A673 (cell line): ENCODE data around the gene BAIAP2L2. TPM values are rescaled to one million over a fixed set of nuclear protein-coding genes. Genes with fewer than 3 reads are reported as not detected.

Source experiments
- BruUV-seq: library from RNA; stranded (reverse); fragments of 400-500 nt; replicated peaks from 2 replicates; lab custom pipeline; 2021; lab: Mats Ljungman, UMichigan
- CTCF ChIA-PET: fragments of 300-600 bp; sonication (Branson Sonifier 250); formaldehyde crosslinking; loops from one replicate; lab custom pipeline; 2022; ENCODE audit warnings: antibody characterized with exemption; lab: Charles Lee
- POLR2A ChIA-PET: fragments of 300-600 bp; sonication (Branson Sonifier 250); formaldehyde crosslinking; loops from one replicate; lab custom pipeline; 2022; ENCODE audit warnings: antibody characterized with exemption; ENCODE audit not compliant: low non-redundant PET; lab: Charles Lee
- DNase-seq: peaks from one replicate; pipeline ENCODE4 v3.0.0-alpha.2; 2015; ENCODE audit warnings: low spot score
- H3K27ac ChIP-seq: fragments of 200-600 bp; sonication (generic); 2 replicates; pipeline ENCODE4 v1.5.1; 2016; ENCODE audit warnings: mixed run types, low read depth, mild to moderate bottlenecking, mixed read lengths, antibody characterized with exemption, low read length; ENCODE audit not compliant: poor library complexity, severe bottlenecking
- H3K27me3 ChIP-seq: fragments of 200-600 bp; sonication (generic); replicated peaks from 2 replicates; pipeline ENCODE4 v1.6.1; 2017; ENCODE audit warnings: mixed run types, low read depth, mild to moderate bottlenecking, mixed read lengths, antibody characterized with exemption, low read length; ENCODE audit not compliant: insufficient read depth, poor library complexity
- H3K36me3 ChIP-seq: fragments of 200-600 bp; sonication (generic); 2 replicates; pipeline ENCODE4 v1.6.1; 2016; ENCODE audit warnings: mixed run types, mild to moderate bottlenecking, mixed read lengths, antibody characterized with exemption, low read length; ENCODE audit not compliant: insufficient read depth, poor library complexity, severe bottlenecking
- H3K4me1 ChIP-seq: fragments of 200-600 bp; sonication (generic); 2 replicates; pipeline ENCODE4 v1.6.1; 2017; ENCODE audit warnings: mixed run types, mild to moderate bottlenecking, mixed read lengths, antibody characterized with exemption, low read length; ENCODE audit not compliant: insufficient read depth, poor library complexity, severe bottlenecking
- H3K4me3 ChIP-seq: fragments of 200-600 bp; sonication (generic); 2 replicates; pipeline ENCODE4 v1.5.1; 2016; ENCODE audit warnings: low read depth, mixed run types, mild to moderate bottlenecking, mixed read lengths, low read length; ENCODE audit not compliant: poor library complexity, severe bottlenecking
- H3K9me3 ChIP-seq: fragments of 200-600 bp; sonication (generic); 2 replicates; pipeline ENCODE4 v1.6.1; 2016; ENCODE audit warnings: mixed run types, low read depth, mild to moderate bottlenecking, mixed read lengths, antibody characterized with exemption, low read length; ENCODE audit not compliant: poor library complexity, severe bottlenecking
- EZH2 ChIP-seq: fragments of 200-600 bp; sonication (generic); IDR thresholded peaks from 2 replicates; pipeline ENCODE4 v1.6.1; 2017; ENCODE audit warnings: borderline replicate concordance, low read depth, mild to moderate bottlenecking, mixed read lengths, antibody characterized with exemption, low read length; ENCODE audit not compliant: poor library complexity, severe bottlenecking
- intact Hi-C: fragments of 100-400 bp; cut with micrococcal nuclease; formaldehyde crosslinking; loops from one replicate; pipeline ENCODE4 v1.10.0; 2022; ENCODE audit not compliant: unreplicated experiment
- total RNA-seq: library from RNA; stranded (reverse); gene quantifications from 2 replicates; pipeline ENCODE4 v1.2.3, GENCODE V29; 2021
- TF ChIP-seq, protein P1 (sequence below): fragments of 300-800, 200-600 bp; sonication (generic); conservative IDR thresholded peaks from 2 replicates; pipeline ENCODE4 v1.5.1; 2017; ENCODE audit warnings: low read depth, mild to moderate bottlenecking, antibody characterized with exemption, low read length, moderate library complexity, mixed read lengths

The BAIAP2L2 gene
- total RNA-seq, 1 experiment from 2014 or later: 2.5 TPM

GRCh38 chr22:38136607-38137006 lies 26.1 kb upstream of the BAIAP2L2 start:
- no peaks in the 10 kb centered on the region for H3K27me3 ChIP-seq
- H3K36me3 ChIP-seq: no peaks in the 10 kb centered on the region
- no peak overlapping the region for H3K4me3 ChIP-seq
- DNase-seq: peak; percentile 17
- H3K4me1 ChIP-seq: no peaks in the 10 kb centered on the region
- H3K27ac ChIP-seq: no peak overlapping the region
- BruUV-seq: no TSS peak
- ChIA-PET CTCF (interaction anchor here (0.6 to 0.7 kb wide), 3 partner anchors 22 to 169 kb away, joined by 4 to 7 read pairs (median 5); no protein-coding TSS in a partner anchor), POLR2A (interaction anchor here (0.6 kb wide), 1 partner anchor 223 kb away, joined by 4 read pairs; no protein-coding TSS in a partner anchor)
- intact Hi-C loops: no loop called here
- H3K9me3 ChIP-seq: no peaks in the 10 kb centered on the region
- TF ChIP-seq, protein P1, sequence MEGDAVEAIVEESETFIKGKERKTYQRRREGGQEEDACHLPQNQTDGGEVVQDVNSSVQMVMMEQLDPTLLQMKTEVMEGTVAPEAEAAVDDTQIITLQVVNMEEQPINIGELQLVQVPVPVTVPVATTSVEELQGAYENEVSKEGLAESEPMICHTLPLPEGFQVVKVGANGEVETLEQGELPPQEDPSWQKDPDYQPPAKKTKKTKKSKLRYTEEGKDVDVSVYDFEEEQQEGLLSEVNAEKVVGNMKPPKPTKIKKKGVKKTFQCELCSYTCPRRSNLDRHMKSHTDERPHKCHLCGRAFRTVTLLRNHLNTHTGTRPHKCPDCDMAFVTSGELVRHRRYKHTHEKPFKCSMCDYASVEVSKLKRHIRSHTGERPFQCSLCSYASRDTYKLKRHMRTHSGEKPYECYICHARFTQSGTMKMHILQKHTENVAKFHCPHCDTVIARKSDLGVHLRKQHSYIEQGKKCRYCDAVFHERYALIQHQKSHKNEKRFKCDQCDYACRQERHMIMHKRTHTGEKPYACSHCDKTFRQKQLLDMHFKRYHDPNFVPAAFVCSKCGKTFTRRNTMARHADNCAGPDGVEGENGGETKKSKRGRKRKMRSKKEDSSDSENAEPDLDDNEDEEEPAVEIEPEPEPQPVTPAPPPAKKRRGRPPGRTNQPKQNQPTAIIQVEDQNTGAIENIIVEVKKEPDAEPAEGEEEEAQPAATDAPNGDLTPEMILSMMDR: no peak
- no peak for TF ChIP-seq EZH2

DNA sequence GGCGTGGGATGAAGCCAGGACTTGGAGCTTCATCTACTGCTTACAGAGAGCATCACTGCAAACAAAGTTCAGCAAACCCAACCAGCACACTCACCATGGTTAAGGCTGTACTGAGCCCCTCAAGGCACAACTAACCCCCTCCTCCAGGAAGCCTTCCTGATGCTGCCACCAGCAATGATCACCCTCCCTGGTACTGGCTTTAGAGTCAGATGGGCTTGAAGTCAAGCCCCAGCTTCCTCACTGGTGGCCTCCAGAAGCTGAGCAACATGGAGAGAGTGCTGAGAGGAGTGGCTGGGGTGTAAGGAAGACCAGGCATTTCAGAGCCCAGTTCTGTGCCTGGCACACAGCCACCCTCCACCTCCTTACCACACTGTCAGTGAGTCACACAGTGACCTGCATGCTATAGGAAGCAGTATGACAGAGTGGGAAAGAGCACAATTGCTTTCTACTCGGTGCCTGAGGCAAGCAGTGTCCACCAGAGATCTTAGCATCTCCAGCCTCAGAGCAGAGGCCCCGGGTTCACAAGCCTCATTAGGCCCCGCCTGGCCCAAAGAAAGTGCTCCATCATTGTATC lies 24.7 kb upstream of the BAIAP2L2 start:
- intact Hi-C loops: no loop called here
- DNase-seq: no peak

GRCh38 chr22:38133331-38133730 lies 22.8 kb upstream of the BAIAP2L2 start:
- DNase-seq: no peak
- Histone ChIP-seq H3K4me1 (no peaks in the 10 kb centered on the region), H3K9me3 (no peaks in the 10 kb centered on the region), H3K27me3 (no peaks in the 10 kb centered on the region), H3K36me3 (no peaks in the 10 kb centered on the region), H3K27ac (no peak overlapping the region), H3K4me3 (no peak overlapping the region)
- no TSS peak for BruUV-seq
- ChIA-PET CTCF (no interaction called here), POLR2A (no interaction called here)
- intact Hi-C loops: no loop called here
- TF ChIP-seq EZH2: no peak
- TF ChIP-seq, protein P1: no peak

More for the DNA sequence above, 24.7 kb upstream of the BAIAP2L2 start:
- no peak overlapping the region for H3K27ac ChIP-seq
- ChIA-PET POLR2A (no interaction called here), CTCF (no interaction called here)
- no peaks in the 10 kb centered on the region for H3K27me3 ChIP-seq
- no peaks in the 10 kb centered on the region for H3K36me3 ChIP-seq
- no peak overlapping the region for H3K4me3 ChIP-seq
- H3K9me3 ChIP-seq: no peaks in the 10 kb centered on the region
- TF ChIP-seq, protein P1: no peak
- TF ChIP-seq EZH2: no peak
- H3K4me1 ChIP-seq: no peaks in the 10 kb centered on the region
- no TSS peak for BruUV-seq
